H1 (cell line): ENCODE data around the gene SLC17A4. TPM values are rescaled to one million over a fixed set of nuclear protein-coding genes. Genes with fewer than 3 reads are reported as not detected.

Source experiments
- CTCF ChIA-PET: fragments of 300-600 bp; sonication (Branson Sonifier 250); formaldehyde crosslinking; loops from one replicate; lab custom pipeline; 2021; ENCODE audit not compliant: partially characterized antibody; lab: Charles Lee
- POLR2A ChIA-PET: fragments of 300-600 bp; sonication (Branson Sonifier 250); formaldehyde crosslinking; loops from one replicate; lab custom pipeline; 2021; ENCODE audit warnings: inconsistent platforms; ENCODE audit not compliant: partially characterized antibody; lab: Charles Lee
- DNase-seq, 2 experiments: peaks; one replicate each; pipeline versions ENCODE4 v3.0.0 to v3.0.0-alpha.2; 2010 to 2022; ENCODE audit warnings: low spot score in 2 of 2, low read depth in 1 of 2, mixed read lengths in 1 of 2
- FAIRE-seq: peaks from 2 replicates; lab custom pipeline; 2011; peaks lifted over from hg19 to GRCh38; lab: Jason Lieb, UNC
- H2AFZ ChIP-seq: 2 replicates; pipeline ENCODE4 v1.8.1; 2012; ENCODE audit warnings: low read length, inconsistent platforms
- H2AK5ac ChIP-seq: 2 replicates; pipeline ENCODE4 v1.6.1; 2013; ENCODE audit warnings: low read depth, low read length
- H2BK120ac ChIP-seq: replicated peaks from 2 replicates; pipeline ENCODE3; 2013; ENCODE audit warnings: low read depth, low read length, inconsistent platforms
- H2BK12ac ChIP-seq: 2 replicates; pipeline ENCODE4 v1.6.1; 2013; ENCODE audit warnings: low read depth, low read length
- H2BK15ac ChIP-seq: 2 replicates; pipeline ENCODE4 v1.6.1; 2013; ENCODE audit warnings: low read length
- H2BK20ac ChIP-seq: 2 replicates; pipeline ENCODE4 v1.6.1; 2013; ENCODE audit warnings: low read length
- H2BK5ac ChIP-seq: 2 replicates; pipeline ENCODE4 v1.6.1; 2013; ENCODE audit warnings: low read depth, low read length
- H3K14ac ChIP-seq: 2 replicates; pipeline ENCODE4 v1.6.1; 2013; ENCODE audit warnings: inconsistent platforms; ENCODE audit not compliant: insufficient read length
- H3K18ac ChIP-seq: 2 replicates; pipeline ENCODE4 v1.6.1; 2013; ENCODE audit warnings: low read length; ENCODE audit errors: extremely low read depth
- H3K23ac ChIP-seq: 2 replicates; pipeline ENCODE4 v1.6.1; 2013; ENCODE audit warnings: inconsistent platforms; ENCODE audit not compliant: insufficient read length
- H3K23me2 ChIP-seq: 2 replicates; pipeline ENCODE4 v1.6.1; 2013; ENCODE audit warnings: low read depth, low read length
- H3K27ac ChIP-seq: 2 replicates; pipeline ENCODE4 v1.6.1; 2011; ENCODE audit warnings: low read depth, low read length, inconsistent platforms
- H3K27me3 ChIP-seq, 4 experiments: replicated peaks in 1 of 4; 1 replicate in 1 of 4; 2 replicates in 3 of 4; pipeline versions ENCODE4 v1.6.1 to v1.8.1; 2011 to 2013; ENCODE audit warnings: low read length in 3 of 4, mild to moderate bottlenecking in 3 of 4, inconsistent platforms in 2 of 4, mixed read lengths in 2 of 4, moderate library complexity in 1 of 4; ENCODE audit not compliant: control insufficient read depth in 3 of 4, insufficient read depth in 3 of 4; ENCODE audit errors: extremely low read depth in 1 of 4
- H3K36me3 ChIP-seq, 4 experiments: 2 replicates each; pipeline versions ENCODE4 v1.6.1 to v1.8.1; 2011 to 2013; ENCODE audit warnings: mild to moderate bottlenecking in 4 of 4, low read length in 3 of 4, moderate library complexity in 2 of 4, control low read depth in 1 of 4, inconsistent platforms in 1 of 4; ENCODE audit not compliant: insufficient read depth in 4 of 4, control insufficient read depth in 2 of 4
- H3K4ac ChIP-seq: replicated peaks from 2 replicates; pipeline ENCODE3; 2013; ENCODE audit warnings: low read length, low read depth, mixed read lengths, inconsistent platforms; ENCODE audit not compliant: insufficient read length
- H3K4me1 ChIP-seq, 4 experiments: replicated peaks in 1 of 4; 1 replicate in 1 of 4; 2 replicates in 3 of 4; pipeline versions ENCODE4 v1.6.1 to v1.8.1; 2011 to 2013; ENCODE audit warnings: low read length in 3 of 4, inconsistent platforms in 2 of 4, mixed read lengths in 1 of 4; ENCODE audit not compliant: insufficient read depth in 4 of 4, control insufficient read depth in 3 of 4
- H3K4me2 ChIP-seq, 2 experiments: 2 replicates each; pipeline versions ENCODE4 v1.6.1 to v1.8.1; 2011 to 2013; ENCODE audit warnings: low read depth in 2 of 2, low read length in 2 of 2, control low read depth in 1 of 2, inconsistent platforms in 1 of 2, mild to moderate bottlenecking in 1 of 2; ENCODE audit not compliant: insufficient read depth in 1 of 2
- H3K4me3 ChIP-seq, 4 experiments: fragments of 200-600, 300-600 bp in 1 of 4; sonication (generic), shearing (Covaris generic), sonication (Bioruptor Twin) in 1 of 4; 2 replicates each; pipeline versions ENCODE4 v1.5.1 to v1.8.1; 2011 to 2016; ENCODE audit warnings: low read length in 4 of 4, low read depth in 3 of 4, control low read depth in 2 of 4, inconsistent platforms in 2 of 4, mild to moderate bottlenecking in 2 of 4, mixed read lengths in 1 of 4, moderate library complexity in 1 of 4; ENCODE audit not compliant: insufficient read depth in 2 of 4; ENCODE audit errors: extremely low read depth in 1 of 4
- H3K56ac ChIP-seq: replicated peaks from 2 replicates; pipeline ENCODE3; 2013; ENCODE audit warnings: low read depth, mild to moderate bottlenecking, mixed read lengths, low read length, inconsistent platforms; ENCODE audit not compliant: insufficient read length
- H3K79me1 ChIP-seq: 2 replicates; pipeline ENCODE4 v1.6.1; 2013; ENCODE audit warnings: low read depth, low read length, control low read depth
- H3K79me2 ChIP-seq, 2 experiments: 2 replicates each; pipeline versions ENCODE4 v1.6.1 to v1.8.1; 2012 to 2013; ENCODE audit warnings: low read length in 2 of 2, mild to moderate bottlenecking in 2 of 2, inconsistent platforms in 1 of 2; ENCODE audit not compliant: insufficient read depth in 2 of 2, control insufficient read depth in 1 of 2
- H3K9ac ChIP-seq, 4 experiments: replicated peaks in 1 of 4; 1 replicate in 1 of 4; 2 replicates in 3 of 4; pipeline versions ENCODE4 v1.6.1 to v1.8.1; 2011 to 2013; ENCODE audit warnings: low read depth in 3 of 4, low read length in 3 of 4, control low read depth in 2 of 4, mild to moderate bottlenecking in 2 of 4, moderate library complexity in 2 of 4, inconsistent platforms in 1 of 4; ENCODE audit errors: extremely low read depth in 1 of 4
- H3K9me3 ChIP-seq, 2 experiments: 2 replicates each; pipeline versions ENCODE4 v1.6.1 to v1.8.1; 2012 to 2013; ENCODE audit warnings: mild to moderate bottlenecking in 2 of 2, moderate library complexity in 2 of 2, control low read depth in 1 of 2, inconsistent platforms in 1 of 2, low read depth in 1 of 2, low read length in 1 of 2, mixed read lengths in 1 of 2; ENCODE audit not compliant: insufficient read depth in 2 of 2
- H4K20me1 ChIP-seq, 2 experiments: replicated peaks in 1 of 2; 2 replicates each; pipeline versions ENCODE3 to v1.8.1; 2011 to 2013; ENCODE audit warnings: inconsistent platforms in 2 of 2, low read length in 2 of 2, mild to moderate bottlenecking in 1 of 2; ENCODE audit not compliant: insufficient read depth in 2 of 2, control insufficient read depth in 1 of 2
- H4K5ac ChIP-seq: 2 replicates; pipeline ENCODE4 v1.6.1; 2013; ENCODE audit warnings: low read length, low read depth, mixed read lengths, inconsistent platforms; ENCODE audit not compliant: insufficient read length
- H4K8ac ChIP-seq: 2 replicates; pipeline ENCODE4 v1.8.0; 2013; ENCODE audit warnings: mild to moderate bottlenecking, moderate library complexity, low read length, inconsistent platforms; ENCODE audit not compliant: insufficient read depth; ENCODE audit errors: extremely low read depth
- H4K91ac ChIP-seq: replicated peaks from 2 replicates; pipeline ENCODE3; 2013; ENCODE audit warnings: low read length, mixed read lengths, inconsistent platforms; ENCODE audit not compliant: insufficient read length
- ATF3 ChIP-seq: IDR thresholded peaks from 2 replicates; pipeline ENCODE4 v1.6.1; 2011; ENCODE audit warnings: low read depth, mild to moderate bottlenecking, low read length; ENCODE audit not compliant: insufficient read depth
- EP300 ChIP-seq, 2 experiments: IDR thresholded peaks; 1 replicate in 1 of 2; 2 replicates in 1 of 2; pipeline ENCODE4 v1.6.1; 2011 to 2012; ENCODE audit warnings: low read depth in 2 of 2, low read length in 2 of 2, mild to moderate bottlenecking in 2 of 2, borderline replicate concordance in 1 of 2, inconsistent platforms in 1 of 2, moderate library complexity in 1 of 2
- GTF2F1 ChIP-seq: IDR thresholded peaks from 2 replicates; pipeline ENCODE4 v1.6.1; 2012; ENCODE audit warnings: low read depth, low read length, improper control_type of control experiment, borderline replicate concordance
- JUN ChIP-seq: IDR thresholded peaks from 2 replicates; pipeline ENCODE4 v1.6.1; 2011; ENCODE audit warnings: low read depth, mild to moderate bottlenecking, improper control_type of control experiment, low read length
- MAX ChIP-seq: IDR thresholded peaks from 2 replicates; pipeline ENCODE4 v1.6.1; 2012; ENCODE audit warnings: inconsistent platforms
- POLR2A ChIP-seq, 2 experiments: IDR thresholded peaks; 1 replicate in 1 of 2; 2 replicates in 1 of 2; pipeline ENCODE4 v1.6.1; 2011; ENCODE audit warnings: low read depth in 2 of 2, low read length in 2 of 2, mild to moderate bottlenecking in 2 of 2; ENCODE audit errors: control extremely low read depth in 1 of 2
- SAP30 ChIP-seq: fragments of 300-600 bp; sonication (generic); IDR thresholded peaks from 2 replicates; pipeline ENCODE4 v1.7.1; 2012; ENCODE audit warnings: low read length, moderate library complexity, mild to moderate bottlenecking, inconsistent platforms; ENCODE audit not compliant: insufficient read depth, insufficient replicate concordance
- SP4 ChIP-seq: IDR thresholded peaks from 2 replicates; pipeline ENCODE4 v1.6.1; 2012; ENCODE audit warnings: low read length, inconsistent platforms
- TCF12 ChIP-seq: IDR thresholded peaks from 2 replicates; pipeline ENCODE4 v1.6.1; 2011; ENCODE audit warnings: low read depth, mild to moderate bottlenecking, low read length
- WGBS, 2 experiments: shearing (Covaris generic) in 1 of 2; methylation state at CpG; one replicate each; pipeline versions ENCODE4 v1.1.6 to v1.1.7; 2013 to 2015; ENCODE audit warnings: low lambda C conversion rate in 2 of 2, mixed read lengths in 2 of 2, inconsistent platforms in 1 of 2, low coverage in 1 of 2, missing lambda C conversion rate in 1 of 2; ENCODE audit not compliant: insufficient replicate concordance in 2 of 2, insufficient coverage in 1 of 2, insufficient read length in 1 of 2; ENCODE audit errors: extremely low coverage in 1 of 2, missing lambda C conversion rate in 1 of 2; 5-methylcytosine and 5-hydroxymethylcytosine counted together
- polyA plus RNA-seq, 7 experiments: library from polyadenylated mRNA; depleted of rRNA in 3 of 7; stranded (reverse) in 5 of 7; unstranded in 2 of 7; fragments of >200 nt in 5 of 7; fragments of 200-250 nt in 2 of 7; gene quantifications; 1 replicate in 5 of 7; 2 replicates in 1 of 7; 4 replicates in 1 of 7; pipeline versions ENCODE4 v1.2.1 to v1.2.3, GENCODE V29; 2011 to 2013; ENCODE audit warnings: missing spikeins in 2 of 7, mixed read lengths in 2 of 7
- total RNA-seq: library from RNA; stranded (reverse); fragmentation: NEBNext Ultra II Directional; extraction: Animal tissue kit (Norgen Biotek cat#: 25700); gene quantifications from 2 replicates; pipeline ENCODE4 v1.2.1, GENCODE V29; 2021

The SLC17A4 gene
- total and polyA plus RNA-seq, 2 of the 8 experiments (the other 6 are each of a cell fraction or from before 2014, with no cell fraction given): not detected

GRCh38 chr6:25801436-25801835 lies 46.9 kb downstream of the SLC17A4 start:
- TF ChIP-seq POLR2A (IDR thresholded peaks at IDR 0.05; ENCODE audit: control extremely low read depth in 1 of 2, low read depth in 2 of 2, low read length in 2 of 2) (no peak), SP4 (no peak), ATF3 (no peak), SAP30 (no peak), EP300 (IDR thresholded peaks at IDR 0.05; ENCODE audit: borderline replicate concordance in 1 of 2, low read depth in 2 of 2, low read length in 2 of 2) (no peak), TCF12 (no peak), MAX (no peak), JUN (no peak), GTF2F1 (no peak)
- ChIA-PET CTCF (interaction anchor here (0.9 kb wide), 1 partner anchor 11 kb away, joined by 3 read pairs; no protein-coding TSS in a partner anchor), POLR2A (no interaction called here)
- H4K8ac ChIP-seq: no peak overlapping the region
- H2AFZ ChIP-seq: no peak overlapping the region
- H2AK5ac ChIP-seq: no peak overlapping the region
- H4K5ac ChIP-seq: no peak overlapping the region
- no peak overlapping the region for H3K9ac ChIP-seq
- no peaks in the 10 kb centered on the region for H3K27me3 ChIP-seq
- no peaks in the 10 kb centered on the region for H3K23me2 ChIP-seq
- H2BK12ac ChIP-seq: no peak overlapping the region
- no peak overlapping the region for H3K56ac ChIP-seq
- H3K18ac ChIP-seq: no peak overlapping the region
- no peak overlapping the region for H2BK15ac ChIP-seq
- H3K4me2 ChIP-seq: no peak overlapping the region
- no peak overlapping the region for H2BK20ac ChIP-seq
- no peaks in the 10 kb centered on the region for H3K36me3 ChIP-seq
- H2BK5ac ChIP-seq: no peak overlapping the region
- no peak overlapping the region for H3K27ac ChIP-seq
- H4K20me1 ChIP-seq: no peaks in the 10 kb centered on the region
- H3K79me1 ChIP-seq: no peaks in the 10 kb centered on the region
- 92% methylated on average over 4 of the region's 4 CpGs; no CpG with 5 or more reads in 1 of the 2 experiments for WGBS, 2 experiments
- H3K9me3 ChIP-seq: no peaks in the 10 kb centered on the region
- no peaks in the 10 kb centered on the region for H3K4me1 ChIP-seq
- H4K91ac ChIP-seq: no peak overlapping the region
- DNase-seq (no peak), FAIRE-seq (no peak)
- H2BK120ac ChIP-seq: no peak overlapping the region
- no peak overlapping the region for H3K14ac ChIP-seq
- H3K4me3 ChIP-seq: no peak overlapping the region
- H3K4ac ChIP-seq: no peak overlapping the region
- no peaks in the 10 kb centered on the region for H3K79me2 ChIP-seq
- H3K23ac ChIP-seq: no peak overlapping the region
